ENCODE results near the gene RRBP1.

DNA sequence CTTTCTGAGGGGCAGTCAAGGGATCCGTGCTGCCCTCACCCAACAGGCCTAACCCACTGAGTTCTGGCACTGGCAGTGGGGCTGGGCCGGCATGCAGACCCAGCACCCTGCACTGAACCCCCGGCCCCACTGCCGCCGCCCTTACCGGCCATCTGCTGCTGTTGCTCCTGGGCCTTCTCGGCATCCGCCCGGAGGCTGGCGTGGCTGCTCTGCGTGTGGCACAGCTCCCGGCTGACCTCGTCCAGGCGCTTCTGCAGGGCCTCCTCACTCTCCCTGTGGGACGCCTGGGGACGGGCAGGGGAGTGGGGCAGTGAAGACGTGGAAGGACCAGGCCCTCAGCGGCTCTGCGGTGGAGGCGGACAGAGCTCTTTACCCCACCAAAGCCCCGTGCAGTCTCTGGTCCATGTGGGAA, 52.4 kb downstream of the RRBP1 start:
- TF ChIP-seq SIN3A (IDR thresholded peaks at IDR 0.05; ENCODE audit: borderline replicate concordance, insufficient read depth, low read length) (no peak), POLR2AphosphoS5 (IDR thresholded peaks at IDR 0.05; ENCODE audit: low read depth, low read length) (no peak), TAF1 (IDR thresholded peaks at IDR 0.05; ENCODE audit: borderline replicate concordance, insufficient read depth, low read length) (no peak), FOXP2 (optimal IDR thresholded peaks at IDR 0.05; ENCODE audit: borderline replicate concordance, extremely low read depth, extremely low read length, insufficient read depth) (no peak)
- TF ChIP-seq, protein P1, sequence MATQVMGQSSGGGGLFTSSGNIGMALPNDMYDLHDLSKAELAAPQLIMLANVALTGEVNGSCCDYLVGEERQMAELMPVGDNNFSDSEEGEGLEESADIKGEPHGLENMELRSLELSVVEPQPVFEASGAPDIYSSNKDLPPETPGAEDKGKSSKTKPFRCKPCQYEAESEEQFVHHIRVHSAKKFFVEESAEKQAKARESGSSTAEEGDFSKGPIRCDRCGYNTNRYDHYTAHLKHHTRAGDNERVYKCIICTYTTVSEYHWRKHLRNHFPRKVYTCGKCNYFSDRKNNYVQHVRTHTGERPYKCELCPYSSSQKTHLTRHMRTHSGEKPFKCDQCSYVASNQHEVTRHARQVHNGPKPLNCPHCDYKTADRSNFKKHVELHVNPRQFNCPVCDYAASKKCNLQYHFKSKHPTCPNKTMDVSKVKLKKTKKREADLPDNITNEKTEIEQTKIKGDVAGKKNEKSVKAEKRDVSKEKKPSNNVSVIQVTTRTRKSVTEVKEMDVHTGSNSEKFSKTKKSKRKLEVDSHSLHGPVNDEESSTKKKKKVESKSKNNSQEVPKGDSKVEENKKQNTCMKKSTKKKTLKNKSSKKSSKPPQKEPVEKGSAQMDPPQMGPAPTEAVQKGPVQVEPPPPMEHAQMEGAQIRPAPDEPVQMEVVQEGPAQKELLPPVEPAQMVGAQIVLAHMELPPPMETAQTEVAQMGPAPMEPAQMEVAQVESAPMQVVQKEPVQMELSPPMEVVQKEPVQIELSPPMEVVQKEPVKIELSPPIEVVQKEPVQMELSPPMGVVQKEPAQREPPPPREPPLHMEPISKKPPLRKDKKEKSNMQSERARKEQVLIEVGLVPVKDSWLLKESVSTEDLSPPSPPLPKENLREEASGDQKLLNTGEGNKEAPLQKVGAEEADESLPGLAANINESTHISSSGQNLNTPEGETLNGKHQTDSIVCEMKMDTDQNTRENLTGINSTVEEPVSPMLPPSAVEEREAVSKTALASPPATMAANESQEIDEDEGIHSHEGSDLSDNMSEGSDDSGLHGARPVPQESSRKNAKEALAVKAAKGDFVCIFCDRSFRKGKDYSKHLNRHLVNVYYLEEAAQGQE (IDR thresholded peaks at IDR 0.05; ENCODE audit: insufficient read depth in 1 of 2, low read depth in 2 of 2, low read length in 2 of 2) = no peak
